ENCODE results near the gene VTI1A.
"Not testable (repeated sequence)": the region's sequence is repeated elsewhere in the genome, so short reads cannot be mapped to it uniquely, and the experiment has no call there.

VTI1A gene

DNA sequence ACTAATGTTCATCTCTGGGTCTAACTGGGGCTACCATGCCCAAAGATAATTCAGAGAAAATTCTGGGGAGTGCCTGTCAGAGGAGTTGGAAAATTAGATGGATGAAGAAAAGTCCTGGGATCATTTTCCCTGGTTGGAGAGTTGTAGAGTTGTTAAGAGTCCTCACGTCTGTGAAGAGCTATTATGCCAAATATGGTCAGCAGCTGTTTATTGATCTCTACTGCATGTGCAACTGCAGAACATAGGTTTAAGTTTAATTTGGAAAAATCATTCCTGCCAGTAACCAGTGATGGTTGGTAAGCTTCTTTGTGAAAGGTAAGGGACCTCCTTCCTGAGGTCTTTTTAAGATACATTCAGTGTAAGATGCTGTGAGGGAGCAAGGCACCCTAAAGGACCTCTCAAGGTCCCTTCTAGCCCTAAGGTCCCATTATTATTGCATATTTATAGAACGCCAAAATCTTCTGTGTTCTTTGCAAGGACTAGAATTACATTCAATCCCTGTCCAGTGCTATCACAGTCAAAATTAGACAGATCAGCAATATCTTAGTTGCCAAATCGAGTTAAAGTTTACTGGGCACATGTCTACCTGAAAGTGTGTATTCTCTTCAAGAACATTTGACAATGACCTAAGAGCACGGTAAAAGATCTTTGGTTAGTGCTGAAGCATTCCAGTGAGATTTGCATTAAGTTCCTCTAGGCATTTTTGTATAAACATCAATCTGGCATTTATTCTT is 62.7 kb downstream of the VTI1A start:
- no peak for DNase-seq

GRCh38 chr10:112510384-112510783 is 63.4 kb downstream of the VTI1A start:
- DNase-seq: no peak

- no peak for DNase-seq
Measured at GRCh38 chr10:112512294-112512693, 65.3 kb downstream of the VTI1A start.

GRCh38 chr10:112515126-112515525 is 68.1 kb downstream of the VTI1A start:
- no peak for DNase-seq

- no peak for DNase-seq
Measured at GRCh38 chr10:112515852-112516251, 68.8 kb downstream of the VTI1A start.

DNA sequence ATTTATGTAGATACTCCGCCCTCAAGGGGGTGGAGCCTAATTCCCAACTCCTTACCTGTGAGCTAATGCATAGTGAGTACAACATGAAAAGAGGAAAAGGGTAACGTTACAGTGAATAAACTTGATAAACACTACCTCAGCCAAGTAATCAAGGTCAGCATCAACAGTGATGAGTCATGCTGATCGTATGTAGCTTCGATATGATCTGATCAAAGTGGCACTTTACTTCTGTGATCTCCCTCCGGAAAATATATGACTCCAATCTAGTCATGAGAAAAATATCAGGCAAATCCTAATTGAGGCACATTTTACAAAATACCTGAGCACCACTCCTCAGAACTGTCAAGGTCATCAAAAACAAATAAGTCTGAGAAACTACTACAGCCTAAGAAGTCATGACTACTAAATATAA is 70.4 kb downstream of the VTI1A start:
- DNase-seq: no peak

DNA sequence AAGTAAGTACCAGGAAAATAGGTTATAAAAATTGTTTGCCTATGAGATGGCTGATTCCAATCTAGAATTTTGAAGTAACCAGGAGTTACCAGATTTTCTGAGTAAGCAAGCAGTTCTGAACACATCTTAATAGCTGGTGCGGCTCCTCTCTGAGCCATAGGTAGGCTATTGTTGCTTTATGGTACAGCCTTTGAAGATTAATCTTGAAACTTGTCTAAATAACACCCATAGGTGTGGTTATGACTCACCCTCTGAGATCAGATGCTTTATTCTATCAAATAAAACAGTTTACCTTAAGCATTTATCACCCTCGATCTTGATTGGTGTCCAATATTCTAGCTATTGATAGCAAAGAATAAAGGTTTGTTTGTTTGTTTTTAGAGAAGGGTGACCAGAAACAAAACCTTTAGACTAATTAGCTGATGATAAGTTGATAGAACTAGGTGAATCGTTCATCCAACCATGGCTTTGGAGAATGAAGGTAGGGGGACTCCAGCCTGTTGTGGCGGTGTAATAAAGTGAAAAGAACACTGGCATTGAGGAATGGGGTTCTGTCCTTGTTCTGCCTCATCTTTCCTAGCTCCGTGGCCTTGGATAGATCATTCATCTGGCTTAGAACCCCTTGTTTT is 72.2 kb downstream of the VTI1A start:
- no peak for DNase-seq

DNA sequence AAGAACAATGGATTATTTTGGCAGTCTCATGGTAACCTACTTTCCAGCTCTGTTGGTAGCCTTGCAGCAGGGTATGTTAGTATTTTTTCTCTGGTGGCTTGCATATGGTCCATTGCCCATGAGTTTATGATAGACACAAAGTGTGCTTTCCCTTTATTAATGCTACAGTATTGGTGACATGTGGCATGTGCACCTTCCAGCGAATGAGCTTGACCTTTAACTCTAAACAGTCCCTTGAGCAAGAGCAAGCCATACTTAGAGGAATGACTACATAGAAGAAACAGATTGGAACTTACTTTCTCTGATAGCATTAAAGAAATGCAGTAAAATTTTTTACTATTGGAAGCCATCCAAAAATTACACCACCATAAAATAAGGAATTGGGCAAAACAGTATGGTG is 73.9 kb downstream of the VTI1A start:
- DNase-seq: no peak

GRCh38 chr10:112524641-112525040 is 77.6 kb downstream of the VTI1A start:
- DNase-seq: no peak

GRCh38 chr10:112525200-112525599 is 78.2 kb downstream of the VTI1A start:
- DNase-seq: no peak

GRCh38 chr10:112526139-112526538 is 79.1 kb downstream of the VTI1A start:
- DNase-seq: no peak

- no peak for DNase-seq
Measured at GRCh38 chr10:112526906-112527305, 79.9 kb downstream of the VTI1A start.

GRCh38 chr10:112528235-112528634 is 81.2 kb downstream of the VTI1A start:
- DNase-seq: no peak

GRCh38 chr10:112531421-112531820 is 84.4 kb downstream of the VTI1A start:
- no peak for DNase-seq

- DNase-seq: no peak
Measured at GRCh38 chr10:112532189-112532588, 85.2 kb downstream of the VTI1A start.

GRCh38 chr10:112532956-112533355 is 85.9 kb downstream of the VTI1A start:
- no peak for DNase-seq

GRCh38 chr10:112533916-112534315 is 86.9 kb downstream of the VTI1A start:
- no peak for DNase-seq

- no peak for DNase-seq
Measured at GRCh38 chr10:112535531-112535951, 88.5 kb downstream of the VTI1A start.

GRCh38 chr10:112536663-112537062 is 89.6 kb downstream of the VTI1A start:
- DNase-seq: no peak

DNA sequence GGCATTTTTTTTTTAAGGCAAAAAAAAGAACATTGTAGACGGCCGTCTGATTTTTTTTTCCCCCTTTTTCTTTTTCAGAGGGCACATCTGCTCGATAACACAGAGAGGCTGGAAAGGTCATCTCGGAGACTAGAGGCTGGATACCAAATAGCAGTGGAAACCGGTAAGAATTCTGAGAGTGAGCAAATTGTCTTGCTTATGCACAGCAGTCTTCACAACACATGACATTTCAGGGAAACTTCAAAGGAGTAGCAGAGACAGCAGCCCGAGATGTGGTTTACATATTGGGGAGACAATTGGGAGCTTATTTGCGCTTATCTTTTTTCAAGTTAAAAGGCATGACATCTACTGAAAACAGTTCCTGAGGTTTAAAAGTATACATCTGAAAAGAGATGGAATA is 91.2 kb downstream of the VTI1A start:
- no peak for DNase-seq

- DNase-seq: no peak
Measured at GRCh38 chr10:112539340-112539739, 92.3 kb downstream of the VTI1A start.

GRCh38 chr10:112542823-112543222 is 95.8 kb downstream of the VTI1A start:
- not testable (repeated sequence) for DNase-seq

GRCh38 chr10:112546474-112546873 is 99.5 kb downstream of the VTI1A start:
- DNase-seq: no peak

GRCh38 chr10:112548535-112549276 is 101.7 kb downstream of the VTI1A start:
- DNase-seq: no peak
